ENCODE data around the gene DAPK3.
"Not testable (repeated sequence)": the region's sequence is repeated elsewhere in the genome, so short reads cannot be mapped to it uniquely, and the experiment has no call there.

DAPK3 gene

GRCh38 chr19:3970808-3971598 lies at the start of gene DAPK3:
Gene DAPK3 (minus strand): TSS chr19:3971099. CDS start chr19:3969735, 1,364 bp downstream.
- Mint-ChIP-seq H3K27ac (peak within 1 kb of the TSS; percentile 89), H3K36me3 (peaks cover 24% of the 10 kb centered on the region), H3K9me3 (no peaks in the 10 kb centered on the region), H3K4me1 (peaks cover 29% of the 10 kb centered on the region), H3K27me3 (no peaks in the 10 kb centered on the region), H3K4me3 (peak within 1 kb of the TSS; percentile 90)
- DNase-seq = peak; percentile 96
- CTCF ChIA-PET = interaction anchor here (0.8 to 1.1 kb wide), 2 partner anchors 13 to 17 kb away, joined by 3 to 5 read pairs; no protein-coding TSS in a partner anchor

- peaks cover 6% of the 10 kb centered on the region for H3K36me3 Mint-ChIP-seq
- H3K27ac Mint-ChIP-seq = no peak overlapping the region
- peaks cover 3% of the 10 kb centered on the region for H3K9me3 Mint-ChIP-seq
- H3K4me3 Mint-ChIP-seq = no peak overlapping the region
- H3K4me1 Mint-ChIP-seq = peaks cover 4% of the 10 kb centered on the region
- no peak for DNase-seq
- CTCF ChIA-PET = no interaction called here
- no peaks in the 10 kb centered on the region for H3K27me3 Mint-ChIP-seq
These were observed 48.7 kb upstream of the DAPK3 start for GRCh38 chr19:4019578-4019977.

DNA sequence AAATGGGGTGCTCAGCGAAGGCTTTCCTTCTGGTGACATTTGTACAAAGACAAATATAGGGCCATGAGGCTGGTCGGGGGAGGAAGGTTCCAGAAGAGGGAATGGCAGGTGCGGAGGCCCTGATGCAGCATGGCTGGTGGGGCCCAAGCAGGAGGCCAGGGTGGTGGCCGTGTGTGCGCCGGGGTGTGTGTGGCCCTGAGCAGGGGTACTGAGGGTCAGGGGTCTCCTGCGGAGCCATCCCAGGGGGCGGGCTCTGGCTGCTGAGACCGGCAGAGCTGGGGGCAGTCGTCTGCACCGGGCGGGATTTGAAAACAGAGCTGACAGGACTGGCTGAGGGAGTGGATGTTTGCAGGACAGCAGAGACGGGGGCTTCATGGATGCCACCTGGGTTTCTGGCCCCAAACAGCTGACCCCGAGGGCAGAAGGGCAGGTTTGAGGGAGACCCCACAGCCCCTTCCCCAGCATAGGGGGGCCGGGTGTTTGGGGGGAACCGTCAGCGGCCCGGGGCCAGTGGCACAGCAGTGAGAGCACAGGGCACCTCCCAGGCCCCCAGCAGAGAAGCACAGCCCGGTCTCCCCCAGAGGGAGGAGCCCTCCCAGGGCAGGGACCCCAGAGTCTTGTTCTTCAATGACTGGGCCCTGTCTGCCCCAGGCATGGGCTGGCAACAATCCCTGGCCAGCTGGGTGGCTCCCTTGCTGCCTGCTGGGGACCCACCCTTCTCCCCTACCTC lies 48.0 kb upstream of the DAPK3 start:
- Mint-ChIP-seq H3K27ac (no peak overlapping the region), H3K4me1 (peaks cover 6% of the 10 kb centered on the region), H3K27me3 (no peaks in the 10 kb centered on the region), H3K36me3 (peaks cover 6% of the 10 kb centered on the region), H3K9me3 (peaks cover 3% of the 10 kb centered on the region), H3K4me3 (no peak overlapping the region)
- DNase-seq = no peak
- CTCF ChIA-PET = no interaction called here

DNA sequence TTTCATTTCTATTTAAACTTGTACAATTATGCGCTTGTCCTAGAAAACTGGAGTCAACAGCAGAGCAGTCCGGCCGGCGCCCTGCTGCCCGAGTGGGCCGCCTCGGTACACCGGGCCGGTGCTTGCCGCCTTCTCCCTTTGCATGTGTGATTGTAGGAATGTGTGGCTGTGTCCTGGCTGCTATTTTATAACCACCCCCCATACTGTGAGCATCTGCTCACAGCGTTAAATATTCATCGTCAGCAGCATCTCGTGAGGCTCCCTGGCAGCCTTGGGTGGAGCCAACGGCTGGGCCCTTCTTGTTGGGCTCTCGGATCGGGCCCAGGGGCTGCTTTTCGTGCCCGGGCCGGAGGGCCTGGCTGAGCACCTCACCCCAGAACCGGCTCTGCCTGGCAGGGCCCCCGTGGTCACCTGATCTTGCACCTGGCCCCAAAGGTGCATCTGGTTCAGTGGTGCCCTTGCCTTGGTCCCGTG lies 47.3 kb upstream of the DAPK3 start:
- H3K36me3 Mint-ChIP-seq = peaks cover 6% of the 10 kb centered on the region
- CTCF ChIA-PET = no interaction called here
- H3K27ac Mint-ChIP-seq = peak overlapping the region; percentile 24
- H3K4me1 Mint-ChIP-seq = peaks cover 6% of the 10 kb centered on the region
- H3K4me3 Mint-ChIP-seq = no peak overlapping the region
- no peaks in the 10 kb centered on the region for H3K27me3 Mint-ChIP-seq
- H3K9me3 Mint-ChIP-seq = peaks cover 3% of the 10 kb centered on the region
- no peak for DNase-seq

GRCh38 chr19:4016903-4017638 lies 46.2 kb upstream of the DAPK3 start:
- Mint-ChIP-seq H3K9me3 (peaks cover 2% of the 10 kb centered on the region), H3K27ac (no peak overlapping the region), H3K4me1 (peaks cover 9% of the 10 kb centered on the region), H3K4me3 (no peak overlapping the region), H3K36me3 (peaks cover 9% of the 10 kb centered on the region), H3K27me3 (no peaks in the 10 kb centered on the region)
- no peak for DNase-seq
- CTCF ChIA-PET = no interaction called here

GRCh38 chr19:4016486-4016885 lies 45.6 kb upstream of the DAPK3 start:
- DNase-seq = no peak
- Mint-ChIP-seq H3K4me1 (peaks cover 9% of the 10 kb centered on the region), H3K9me3 (no peaks in the 10 kb centered on the region), H3K27ac (no peak overlapping the region), H3K4me3 (no peak overlapping the region), H3K36me3 (peaks cover 7% of the 10 kb centered on the region), H3K27me3 (no peaks in the 10 kb centered on the region)
- CTCF ChIA-PET = no interaction called here

GRCh38 chr19:4015705-4016402 lies 45.0 kb upstream of the DAPK3 start:
- Mint-ChIP-seq H3K27me3 (no peaks in the 10 kb centered on the region), H3K27ac (no peak overlapping the region), H3K4me1 (peaks cover 11% of the 10 kb centered on the region), H3K9me3 (no peaks in the 10 kb centered on the region), H3K36me3 (peaks cover 7% of the 10 kb centered on the region), H3K4me3 (no peak overlapping the region)
- no peak for DNase-seq
- CTCF ChIA-PET = no interaction called here

GRCh38 chr19:4014541-4015491 lies 43.9 kb upstream of the DAPK3 start:
- DNase-seq = peak; percentile 67
- H3K9me3 Mint-ChIP-seq = no peaks in the 10 kb centered on the region
- H3K4me1 Mint-ChIP-seq = peaks cover 14% of the 10 kb centered on the region
- CTCF ChIA-PET = no interaction called here
- peak overlapping the region; percentile 42 for H3K27ac Mint-ChIP-seq
- H3K36me3 Mint-ChIP-seq = peaks cover 7% of the 10 kb centered on the region
- no peaks in the 10 kb centered on the region for H3K27me3 Mint-ChIP-seq
- no peak overlapping the region for H3K4me3 Mint-ChIP-seq

DNA sequence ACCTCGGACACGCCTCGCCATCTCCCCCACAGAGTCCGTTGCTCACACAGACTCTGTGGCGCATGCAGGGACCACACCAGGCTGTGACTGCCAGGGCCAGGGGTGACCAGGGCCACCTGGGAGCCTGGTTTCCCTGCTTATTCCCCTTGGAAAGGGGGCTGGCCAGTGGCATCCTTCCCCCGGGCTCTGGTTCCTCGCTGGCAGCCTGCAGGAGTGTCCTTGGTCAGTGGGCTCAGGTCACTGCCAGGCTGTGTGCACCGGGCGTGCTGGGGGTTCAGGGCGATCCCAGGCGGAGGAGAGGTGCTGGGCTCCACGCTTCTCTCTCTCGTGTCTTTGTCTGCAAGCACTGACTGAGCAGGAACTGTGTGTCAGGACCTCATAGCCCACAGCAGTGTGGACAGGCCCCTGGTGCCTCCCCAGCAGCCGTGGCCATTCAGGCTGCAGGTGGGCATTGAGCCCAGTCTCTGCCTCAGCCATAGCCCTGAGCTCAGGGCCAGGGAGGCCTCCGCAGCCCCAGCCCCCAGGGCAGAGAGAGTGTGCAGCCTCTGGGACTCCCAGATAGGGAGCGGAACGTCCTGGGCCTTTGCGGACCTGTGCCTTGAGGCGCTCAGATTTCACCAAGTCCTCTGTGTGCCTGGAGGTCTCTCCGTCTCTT lies 43.1 kb upstream of the DAPK3 start:
- no peaks in the 10 kb centered on the region for H3K27me3 Mint-ChIP-seq
- H3K27ac Mint-ChIP-seq = peak overlapping the region; percentile 42
- CTCF ChIA-PET = no interaction called here
- H3K9me3 Mint-ChIP-seq = no peaks in the 10 kb centered on the region
- no peak for DNase-seq
- peaks cover 21% of the 10 kb centered on the region for H3K4me1 Mint-ChIP-seq
- H3K4me3 Mint-ChIP-seq = no peak overlapping the region
- H3K36me3 Mint-ChIP-seq = peaks cover 9% of the 10 kb centered on the region

DNA sequence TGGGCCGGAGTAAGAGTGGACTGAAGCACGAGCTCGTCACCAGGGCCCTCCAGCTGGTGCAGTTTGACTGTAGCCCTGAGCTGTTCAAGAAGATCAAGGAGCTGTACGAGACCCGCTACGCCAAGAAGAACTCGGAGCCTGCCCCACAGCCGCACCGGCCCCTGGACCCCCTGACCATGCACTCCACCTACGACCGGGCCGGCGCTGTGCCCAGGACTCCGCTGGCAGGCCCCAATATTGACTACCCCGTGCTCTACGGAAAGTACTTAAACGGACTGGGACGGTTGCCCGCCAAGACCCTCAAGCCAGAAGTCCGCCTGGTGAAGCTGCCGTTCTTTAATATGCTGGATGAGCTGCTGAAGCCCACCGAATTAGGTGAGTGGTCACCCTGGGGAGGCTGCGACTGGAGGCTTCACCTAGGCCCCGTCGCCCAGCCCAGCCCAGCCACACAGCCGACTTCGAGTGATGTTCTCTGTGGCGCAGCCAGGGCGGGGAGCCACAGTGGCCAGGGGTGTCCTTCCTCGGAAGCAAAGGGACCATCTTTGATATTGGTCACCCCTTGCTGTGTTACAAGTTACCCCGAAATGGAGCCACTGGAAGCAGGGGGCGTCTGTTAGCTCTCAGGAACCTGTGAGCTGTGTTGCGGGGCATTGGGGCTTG lies 42.2 kb upstream of the DAPK3 start:
- Mint-ChIP-seq H3K36me3 (peaks cover 6% of the 10 kb centered on the region), H3K4me1 (peaks cover 28% of the 10 kb centered on the region), H3K27me3 (no peaks in the 10 kb centered on the region), H3K4me3 (no peak overlapping the region), H3K27ac (no peak overlapping the region), H3K9me3 (no peaks in the 10 kb centered on the region)
- no peak for DNase-seq
- CTCF ChIA-PET = no interaction called here

DNA sequence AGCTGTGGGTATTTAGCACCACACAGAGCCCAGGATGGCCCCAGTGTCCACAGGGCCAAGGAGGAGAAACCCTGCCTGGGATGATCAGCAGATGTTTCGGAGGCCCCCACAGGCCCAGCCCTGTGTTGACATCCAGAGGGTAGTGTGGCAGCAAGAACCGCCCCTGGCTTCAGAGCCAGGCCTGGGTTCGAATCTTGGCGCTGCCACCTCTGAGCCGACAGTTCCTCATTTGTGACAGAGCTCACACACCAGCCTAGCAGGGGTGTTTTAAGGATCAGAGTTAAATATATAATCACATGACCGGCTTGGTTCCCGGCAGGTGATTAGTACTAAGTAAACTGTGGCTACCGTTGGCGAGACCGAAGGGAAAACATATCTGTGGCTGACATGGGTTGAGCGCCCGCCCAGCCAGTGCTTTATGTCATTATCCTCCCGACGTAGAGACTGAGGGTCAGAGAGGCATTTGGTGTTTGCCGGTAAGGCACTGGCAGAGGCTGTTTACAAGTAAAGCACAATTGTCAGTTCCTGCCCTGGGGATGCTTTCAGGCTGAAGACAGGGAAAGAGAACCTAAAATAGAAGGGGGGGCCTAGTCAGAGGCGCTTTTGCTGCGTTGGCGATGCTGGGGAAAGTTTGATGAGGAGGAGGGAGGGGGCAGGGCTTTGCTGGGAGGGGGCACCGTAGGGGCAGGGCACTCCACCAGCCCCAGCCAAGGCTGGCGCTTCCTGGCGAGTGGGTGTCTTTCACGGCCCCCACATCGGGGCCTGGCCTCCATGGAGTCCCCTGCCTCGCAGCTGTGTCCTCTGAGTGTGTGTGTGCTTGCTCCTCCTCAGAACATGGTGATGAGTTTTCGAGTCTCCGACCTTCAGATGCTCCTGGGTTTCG lies 41.4 kb upstream of the DAPK3 start:
- H3K27me3 Mint-ChIP-seq = no peaks in the 10 kb centered on the region
- H3K9me3 Mint-ChIP-seq = no peaks in the 10 kb centered on the region
- H3K27ac Mint-ChIP-seq = no peak overlapping the region
- peaks cover 6% of the 10 kb centered on the region for H3K36me3 Mint-ChIP-seq
- H3K4me1 Mint-ChIP-seq = peaks cover 28% of the 10 kb centered on the region
- CTCF ChIA-PET = no interaction called here
- no peak overlapping the region for H3K4me3 Mint-ChIP-seq
- DNase-seq = no peak

DNA sequence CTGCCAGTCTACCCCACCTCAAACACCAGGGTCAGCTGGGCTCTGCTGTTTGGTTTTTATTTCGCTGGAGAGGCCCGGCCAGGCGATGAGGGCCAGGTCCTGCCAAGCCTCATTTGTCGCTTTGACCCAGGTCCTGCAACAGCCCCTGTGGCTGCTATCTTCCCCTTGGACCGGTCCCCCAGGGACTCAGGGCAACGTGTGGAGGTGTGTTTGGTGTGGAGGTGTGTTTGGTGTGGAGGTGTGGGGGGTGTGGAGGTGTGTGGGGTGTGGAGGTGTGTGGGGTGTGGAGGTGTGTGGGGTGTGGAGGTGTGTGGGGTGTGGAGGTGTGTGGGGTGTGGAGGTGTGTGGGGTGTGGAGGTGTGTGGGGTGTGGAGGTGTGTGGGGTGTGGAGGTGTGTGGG lies 40.5 kb upstream of the DAPK3 start:
- H3K9me3 Mint-ChIP-seq, H3K36me3 Mint-ChIP-seq, H3K27me3 Mint-ChIP-seq, H3K4me3 Mint-ChIP-seq, DNase-seq, CTCF ChIA-PET: not testable (repeated sequence)
- peak overlapping the region; percentile 52 for H3K27ac Mint-ChIP-seq
- peaks cover 28% of the 10 kb centered on the region for H3K4me1 Mint-ChIP-seq

Data from activated naive CD4-positive, alpha-beta T cell treated with anti-CD3 and anti-CD28 coated beads, Interleukin-2, amount 10 ng/mL, durations not matched to agents 7 days and 5 days (primary cell).